ENCODE results near the gene NOS1AP. TPM values are rescaled to one million over a fixed set of nuclear protein-coding genes. Genes with fewer than 3 reads are reported as not detected.

Gene NOS1AP
- total RNA-seq, 2 experiments from 2014 or later, result 0.18 TPM

GRCh38 chr1:162083273-162083672 is 13.8 kb downstream of the NOS1AP start:
- Mint-ChIP-seq H3K4me3 (no peak overlapping the region), H3K27ac (no peak overlapping the region), H3K27me3 (peaks cover 17% of the 10 kb centered on the region), H3K9me3 (no peaks in the 10 kb centered on the region), H3K36me3 (ENCODE audit: low read depth) (no peaks in the 10 kb centered on the region), H3K4me1 (ENCODE audit: low read depth) (no peaks in the 10 kb centered on the region)
- no peak for TF ChIP-seq CTCF (IDR thresholded peaks at IDR 0.05)
- ChIA-PET CTCF (no interaction called here), POLR2A (no interaction called here)
- ATAC-seq (no peak), DNase-seq (no peak)
- intact Hi-C loops (cut with micrococcal nuclease), result no loop called here

- TF ChIP-seq CTCF (IDR thresholded peaks at IDR 0.05), result no peak
- intact Hi-C loops (cut with micrococcal nuclease), result no loop called here
- Mint-ChIP-seq H3K27me3 (peaks cover 13% of the 10 kb centered on the region), H3K9me3 (no peaks in the 10 kb centered on the region), H3K4me1 (ENCODE audit: low read depth) (no peaks in the 10 kb centered on the region), H3K36me3 (ENCODE audit: low read depth) (no peaks in the 10 kb centered on the region), H3K4me3 (no peak overlapping the region), H3K27ac (no peak overlapping the region)
- ChIA-PET CTCF (interaction anchor here (1.4 kb wide), 1 partner anchor 28 kb away, joined by 3 read pairs; no protein-coding TSS in a partner anchor), POLR2A (no interaction called here)
- ATAC-seq (no peak), DNase-seq (no peak)
Observed at GRCh38 chr1:162085991-162086390, 16.5 kb downstream of the NOS1AP start.

DNA sequence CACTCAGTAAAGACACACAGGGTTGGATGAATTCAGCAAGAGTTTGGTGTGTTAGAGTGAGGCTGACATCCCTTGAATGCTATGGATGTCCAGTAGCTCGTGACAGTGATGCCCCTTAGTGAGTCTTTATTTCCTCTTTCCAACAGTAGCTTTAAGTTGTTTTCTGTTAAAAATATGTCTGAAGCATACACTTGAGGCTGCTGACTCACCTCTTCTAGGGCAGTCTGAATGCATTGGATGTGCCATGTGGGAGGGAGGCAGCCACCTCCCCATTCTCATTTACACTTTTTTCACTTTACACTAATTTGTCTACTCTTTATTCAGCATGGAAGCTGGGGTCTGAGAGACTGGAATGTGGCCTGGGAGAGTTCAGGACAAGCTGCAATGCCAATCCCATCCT is 17.6 kb downstream of the NOS1AP start:
- POLR2A ChIA-PET, result no interaction called here
- intact Hi-C loops (cut with micrococcal nuclease), result no loop called here

DNA sequence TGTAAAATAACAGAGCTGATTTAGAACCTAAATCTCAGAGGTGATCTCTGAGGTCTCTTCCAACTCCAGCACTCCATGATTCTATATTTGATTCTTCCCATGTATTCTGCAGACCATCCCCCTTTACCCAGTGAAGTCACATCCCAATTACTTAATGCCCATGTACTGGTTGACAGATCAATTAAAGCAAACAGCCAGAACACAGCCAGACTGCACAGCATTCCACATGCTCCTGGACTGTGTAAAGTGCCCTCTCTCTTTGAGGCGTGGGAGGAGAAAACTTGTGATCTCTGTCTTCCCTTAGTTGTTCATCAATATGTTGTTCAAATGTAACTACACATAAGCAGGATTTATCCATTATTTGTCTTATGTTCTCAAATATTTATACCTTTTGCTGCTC is 18.1 kb downstream of the NOS1AP start:
- H3K9me3 Mint-ChIP-seq, result no peaks in the 10 kb centered on the region
- intact Hi-C loops (cut with micrococcal nuclease), result no loop called here
- no peaks in the 10 kb centered on the region for H3K4me1 Mint-ChIP-seq (ENCODE audit: low read depth)
- H3K36me3 Mint-ChIP-seq (ENCODE audit: low read depth), result no peaks in the 10 kb centered on the region
- ATAC-seq (no peak), DNase-seq (no peak)
- TF ChIP-seq CTCF (IDR thresholded peaks at IDR 0.05), result no peak
- ChIA-PET CTCF (no interaction called here), POLR2A (no interaction called here)
- H3K27me3 Mint-ChIP-seq, result peaks cover 16% of the 10 kb centered on the region
- no peak overlapping the region for H3K27ac Mint-ChIP-seq
- no peak overlapping the region for H3K4me3 Mint-ChIP-seq

More for the DNA sequence above, 17.6 kb downstream of the NOS1AP start:
- no peak for DNase-seq
- Mint-ChIP-seq H3K36me3 (ENCODE audit: low read depth) (no peaks in the 10 kb centered on the region), H3K27ac (no peak overlapping the region), H3K4me3 (no peak overlapping the region), H3K27me3 (peaks cover 14% of the 10 kb centered on the region), H3K9me3 (no peaks in the 10 kb centered on the region), H3K4me1 (ENCODE audit: low read depth) (no peaks in the 10 kb centered on the region)
- ATAC-seq, result no peak
- CTCF ChIA-PET, result interaction anchor here (1.4 kb wide), 1 partner anchor 29 kb away, joined by 3 read pairs; no protein-coding TSS in a partner anchor
- no peak for TF ChIP-seq CTCF (IDR thresholded peaks at IDR 0.05)

- DNase-seq (no peak), ATAC-seq (no peak)
- H3K4me1 Mint-ChIP-seq (ENCODE audit: low read depth), result no peaks in the 10 kb centered on the region
- intact Hi-C loops (cut with micrococcal nuclease), result no loop called here
- H3K9me3 Mint-ChIP-seq, result no peaks in the 10 kb centered on the region
- H3K27ac Mint-ChIP-seq, result no peak overlapping the region
- H3K36me3 Mint-ChIP-seq (ENCODE audit: low read depth), result no peaks in the 10 kb centered on the region
- ChIA-PET CTCF (no interaction called here), POLR2A (interaction anchor here (0.5 kb wide), 1 partner anchor 37 kb away, joined by 3 read pairs; no protein-coding TSS in a partner anchor)
- peaks cover 18% of the 10 kb centered on the region for H3K27me3 Mint-ChIP-seq
- TF ChIP-seq CTCF (IDR thresholded peaks at IDR 0.05), result no peak
- H3K4me3 Mint-ChIP-seq, result no peak overlapping the region
Observed at GRCh38 chr1:162088281-162088969, 18.9 kb downstream of the NOS1AP start.

Data from activated CD8-positive, alpha-beta T cell treated with anti-CD3 and anti-CD28 coated beads for 36 hours (primary cell).